SIG-M5 (cell line): ENCODE results near the gene APPBP2.
"Not testable (repeated sequence)": the region's sequence is repeated elsewhere in the genome, so short reads cannot be mapped to it uniquely, and the experiment has no call there.

Experiments used
- DNase-seq: peaks from one replicate; lab custom pipeline; 2025; lab: John Stamatoyannopoulos, UW

APPBP2 gene

DNA sequence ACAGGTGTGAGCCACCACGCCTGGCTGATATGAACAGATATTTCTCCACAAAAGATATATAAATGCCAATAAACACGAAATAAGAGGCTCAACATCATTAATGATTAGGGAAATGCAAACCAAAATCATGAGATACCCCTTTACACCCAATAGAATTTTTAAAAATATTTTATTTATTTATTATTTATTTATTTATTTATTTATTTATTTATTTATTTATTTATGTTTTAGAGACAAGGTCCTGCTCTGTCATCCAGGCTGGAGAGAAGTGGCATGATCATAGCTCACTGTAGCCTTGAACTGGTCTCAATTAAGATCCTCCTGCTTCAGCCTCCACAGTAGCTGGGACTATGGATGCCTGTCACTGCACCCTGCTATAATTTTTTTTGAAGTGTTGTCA, 30.8 kb downstream of the APPBP2 start:
- no peak for DNase-seq

DNA sequence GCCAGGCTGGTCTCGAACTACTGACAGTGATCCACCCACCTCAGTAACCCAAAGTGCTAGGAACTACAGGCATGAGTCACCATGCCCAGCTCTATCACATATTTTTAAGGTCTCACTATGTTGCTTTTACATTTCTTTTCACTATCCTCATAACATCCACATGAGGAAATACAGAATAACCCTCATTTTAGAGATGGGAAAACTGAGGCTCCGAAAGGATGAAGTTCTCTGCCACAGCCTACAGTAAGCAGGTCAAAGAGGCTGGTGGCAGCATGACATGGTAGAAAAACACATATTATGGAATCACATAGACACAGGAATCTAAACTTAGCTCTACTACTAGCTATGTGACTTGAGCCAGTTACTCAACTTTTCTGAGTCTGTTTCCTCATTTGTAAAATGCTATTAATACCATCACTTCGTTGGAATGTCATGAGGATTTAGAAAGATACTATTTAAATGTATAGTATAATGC, 32.2 kb downstream of the APPBP2 start:
- DNase-seq, result no peak

DNA sequence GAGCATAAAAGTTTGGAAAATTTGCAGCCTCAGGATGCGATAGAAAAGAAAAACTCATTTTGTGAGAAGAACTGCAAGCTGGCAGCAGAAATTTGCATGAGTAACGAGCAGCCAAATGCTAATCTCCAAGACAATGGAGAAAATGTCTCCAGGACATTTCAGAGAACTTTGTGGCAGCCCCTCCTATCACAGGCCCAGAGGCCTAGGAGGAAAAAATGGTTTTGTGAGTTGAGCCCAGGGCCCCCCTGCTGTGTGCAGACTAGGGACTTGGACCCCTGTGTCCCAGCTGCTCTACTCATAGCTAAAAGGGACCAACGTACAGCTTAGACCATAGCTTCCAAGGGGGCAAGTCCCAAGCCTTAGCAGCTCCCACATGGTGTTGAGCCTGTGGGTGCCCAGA, 34.3 kb downstream of the APPBP2 start:
- no peak for DNase-seq

DNA sequence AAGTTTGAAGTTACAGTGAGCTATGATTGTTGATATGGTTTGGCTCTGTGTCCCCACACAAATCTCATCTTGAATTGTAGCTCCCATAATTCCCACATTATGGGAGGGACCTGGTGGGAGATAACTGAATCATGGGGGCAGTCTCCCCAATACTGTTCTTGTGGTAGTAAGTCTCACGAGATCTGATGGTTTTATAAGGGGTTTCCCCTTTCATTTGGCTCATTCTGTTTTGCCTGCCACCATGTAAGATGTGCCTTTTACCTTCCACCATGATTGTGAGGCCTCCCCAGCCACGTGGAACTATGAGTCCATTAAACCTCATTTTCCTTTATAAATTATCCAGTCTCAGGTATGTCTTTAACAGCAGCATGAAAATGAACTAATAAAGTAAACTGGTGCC, 35.4 kb downstream of the APPBP2 start:
- DNase-seq, result not testable (repeated sequence)

DNA sequence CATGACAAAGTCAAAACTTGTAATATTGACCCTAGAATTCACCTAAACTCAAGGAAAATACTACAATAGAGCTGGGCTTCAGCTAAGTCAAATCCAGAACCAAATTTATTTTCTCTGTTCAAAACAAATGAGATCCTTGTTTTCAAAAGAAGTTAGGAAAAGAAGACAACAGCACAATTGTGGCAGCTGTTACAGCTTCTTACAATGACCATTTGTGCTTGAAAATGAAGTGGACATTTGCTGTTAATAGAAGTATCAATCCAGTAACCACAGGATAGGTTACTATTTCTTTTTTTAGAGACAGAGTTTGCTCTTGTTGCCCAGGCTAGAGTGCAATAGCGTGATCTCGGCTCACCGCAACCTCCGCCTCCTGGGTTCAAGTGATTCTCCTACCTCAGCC, 44.4 kb downstream of the APPBP2 start:
- no peak for DNase-seq

DNA sequence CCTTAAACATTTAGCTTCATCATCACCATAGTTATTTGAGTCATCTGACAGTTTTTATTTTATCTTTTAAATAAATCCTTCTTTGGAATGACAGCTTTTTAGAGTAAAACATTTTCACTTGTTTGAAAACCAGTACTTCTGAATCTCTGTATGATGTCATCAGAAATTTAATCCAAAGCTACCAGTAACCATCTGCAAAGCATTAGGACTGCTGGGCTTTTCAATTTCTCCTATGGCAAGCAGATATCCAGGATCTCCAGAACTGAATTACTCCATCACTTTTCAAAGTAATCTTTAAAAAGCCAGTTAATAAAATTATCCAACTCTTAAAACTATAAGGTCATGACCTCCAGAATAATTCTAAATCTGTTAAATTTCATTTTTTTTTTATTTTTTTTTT, 52.3 kb downstream of the APPBP2 start:
- no peak for DNase-seq

DNA sequence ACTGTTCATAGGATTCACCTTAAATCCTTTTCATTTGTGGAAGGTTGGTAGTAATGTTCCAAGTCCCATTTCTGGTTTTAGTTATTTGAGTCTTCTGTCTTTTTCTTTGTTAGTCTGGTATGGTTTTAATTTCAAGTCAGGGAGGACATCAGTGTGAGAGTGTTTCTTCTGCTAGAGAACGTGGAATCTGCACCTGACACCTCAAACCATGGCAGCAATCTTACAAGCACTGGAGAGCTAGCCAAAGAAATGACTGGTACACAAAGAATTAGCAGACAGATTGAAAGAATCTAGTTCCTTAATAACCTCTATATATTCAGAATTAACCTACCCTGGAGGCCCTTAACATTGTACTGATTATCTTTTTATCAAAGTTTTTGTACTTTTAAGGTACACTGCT, 53.6 kb downstream of the APPBP2 start:
- DNase-seq, result no peak

DNA sequence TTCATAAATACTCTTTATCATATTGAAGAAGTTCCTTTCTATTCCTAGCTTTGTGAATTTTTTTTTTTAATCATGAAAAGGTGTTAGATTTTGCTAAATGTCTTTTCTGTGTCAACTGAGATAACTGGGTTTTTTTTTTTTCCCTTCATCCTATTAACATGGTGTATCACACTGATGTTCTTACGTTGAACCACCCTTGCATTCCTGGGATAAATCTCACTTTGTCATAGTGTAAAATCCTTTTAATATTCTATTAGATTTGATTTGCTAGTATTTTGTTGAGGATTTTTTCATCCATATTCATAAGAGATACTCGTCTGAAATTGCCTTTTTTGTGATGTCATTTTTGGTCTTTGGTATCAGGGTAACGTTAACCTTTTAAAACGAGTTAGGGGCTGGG, 54.6 kb downstream of the APPBP2 start:
- DNase-seq, result no peak

DNA sequence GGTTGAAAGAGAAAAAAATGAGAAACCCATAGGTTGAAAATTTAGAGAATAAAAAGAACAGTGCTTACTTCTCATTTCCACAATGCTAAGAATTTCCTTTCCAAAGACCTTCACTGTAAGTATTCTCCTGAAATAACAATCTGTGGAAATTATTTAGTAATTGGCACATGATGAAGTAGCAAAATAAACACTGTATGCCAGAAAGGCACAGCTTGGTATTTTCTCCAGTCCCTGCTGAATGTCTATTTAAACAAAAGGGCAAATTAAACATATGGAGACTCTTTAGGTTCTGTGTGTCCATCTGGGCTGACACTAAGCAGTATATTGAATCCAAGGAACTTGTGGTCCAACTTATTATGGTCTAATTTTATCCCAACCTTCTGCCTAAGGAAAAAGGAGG, 57.7 kb downstream of the APPBP2 start:
- DNase-seq, result no peak

DNA sequence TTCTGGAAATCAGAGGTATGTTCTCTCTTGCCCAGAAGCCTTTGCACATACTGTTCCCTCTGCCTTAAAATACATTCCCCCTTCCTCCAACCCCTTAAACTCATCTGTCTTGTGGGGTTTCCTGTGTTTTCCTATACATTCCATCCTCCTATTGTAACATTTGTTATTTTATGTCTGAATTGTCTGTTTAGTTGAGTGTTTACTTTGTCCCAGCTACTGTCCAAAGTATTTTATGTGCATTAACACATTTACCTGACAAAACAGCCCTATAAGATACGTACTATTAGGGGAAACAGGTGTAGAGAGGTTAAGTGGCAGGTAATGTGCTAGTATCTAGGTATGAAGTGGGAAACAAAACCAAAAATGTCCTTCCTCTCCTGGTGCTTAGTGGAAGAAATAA, 61.7 kb downstream of the APPBP2 start:
- no peak for DNase-seq

DNA sequence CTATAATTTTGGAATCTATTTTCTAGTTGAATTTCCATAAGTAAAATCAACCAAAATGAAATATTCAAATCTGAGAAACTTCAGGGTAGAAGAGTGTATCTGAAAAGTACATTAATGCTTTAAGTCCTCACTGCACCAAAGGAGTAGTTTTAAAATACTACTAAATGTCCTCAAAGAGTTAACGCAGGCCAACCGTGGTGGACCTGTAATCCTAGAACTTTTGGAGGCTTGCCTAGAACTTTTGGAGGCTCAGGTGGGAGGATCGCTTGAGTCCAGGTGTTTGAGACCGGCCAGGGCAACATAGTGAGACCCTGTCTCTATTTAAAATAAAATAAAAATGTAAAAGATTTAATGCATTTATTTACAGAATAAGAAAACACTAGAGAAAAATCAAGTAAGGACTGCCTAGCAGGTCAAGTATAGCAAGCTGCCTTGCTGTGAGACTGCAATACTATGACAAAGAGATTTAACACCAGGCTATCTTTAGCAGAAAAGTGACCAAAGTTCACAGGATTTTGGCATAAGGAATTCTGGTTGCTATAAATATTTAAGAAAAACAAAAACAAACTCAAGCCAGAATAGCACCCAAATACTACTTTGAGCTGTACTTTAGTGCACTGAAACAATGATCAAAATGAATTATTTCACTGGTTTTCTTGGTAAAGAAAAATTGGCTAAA, 62.7 kb downstream of the APPBP2 start:
- no peak for DNase-seq

DNA sequence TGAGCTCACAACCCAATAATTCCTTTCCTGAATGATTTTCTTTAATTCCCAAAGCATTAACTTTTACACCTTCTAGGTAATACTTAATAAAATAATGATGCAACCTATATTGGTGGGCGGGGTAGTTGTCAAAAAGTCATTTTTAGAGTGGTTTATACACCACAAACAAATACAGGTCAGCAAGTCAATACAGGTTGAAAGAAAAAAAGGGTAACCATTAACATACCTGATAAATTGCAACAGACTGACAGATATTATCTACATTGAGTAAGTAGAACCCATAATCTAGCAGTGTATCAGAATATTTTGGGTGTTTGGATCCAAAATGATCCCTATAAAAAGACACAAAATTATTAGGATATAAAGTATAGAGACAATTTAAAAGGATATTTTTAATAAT, 64.5 kb downstream of the APPBP2 start:
- no peak for DNase-seq

DNA sequence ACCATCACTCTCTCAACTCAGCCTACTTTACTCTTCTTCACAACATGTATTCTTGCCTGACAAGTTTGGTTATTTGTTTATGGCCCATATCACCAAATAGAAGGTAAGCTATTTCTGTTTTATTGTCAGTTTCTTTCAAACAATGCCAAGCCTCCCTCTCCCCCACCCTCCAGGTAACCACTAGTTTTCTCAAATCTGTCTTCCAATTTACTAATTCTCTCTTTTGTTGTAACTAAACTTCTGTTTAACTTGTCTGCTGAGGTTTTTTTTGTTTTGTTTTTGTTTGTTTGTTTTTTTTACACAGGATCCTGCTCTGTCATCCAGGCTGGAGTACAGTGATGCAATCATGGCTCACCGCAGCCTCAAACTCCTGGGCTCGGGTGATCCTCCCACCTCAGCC, 68.9 kb downstream of the APPBP2 start:
- DNase-seq, result no peak

DNA sequence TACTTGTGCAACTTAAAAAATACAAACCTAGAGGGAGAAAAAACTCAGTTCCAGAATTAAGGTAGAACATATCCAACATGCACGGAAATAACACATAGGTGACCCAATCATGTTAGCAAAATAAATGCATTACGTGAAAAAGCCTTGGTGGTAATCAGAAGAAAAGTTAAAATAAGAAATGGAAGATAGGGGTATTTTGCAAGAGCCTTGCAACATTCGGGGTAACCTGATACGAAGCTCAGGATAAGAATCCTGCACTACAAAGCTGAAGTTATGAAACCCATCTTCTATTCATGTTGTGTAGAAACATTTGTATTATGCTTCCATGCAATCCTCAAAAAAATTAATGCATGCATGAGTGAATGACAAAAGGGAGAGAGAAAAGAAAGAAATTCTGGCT, 70.7 kb downstream of the APPBP2 start:
- no peak for DNase-seq

DNA sequence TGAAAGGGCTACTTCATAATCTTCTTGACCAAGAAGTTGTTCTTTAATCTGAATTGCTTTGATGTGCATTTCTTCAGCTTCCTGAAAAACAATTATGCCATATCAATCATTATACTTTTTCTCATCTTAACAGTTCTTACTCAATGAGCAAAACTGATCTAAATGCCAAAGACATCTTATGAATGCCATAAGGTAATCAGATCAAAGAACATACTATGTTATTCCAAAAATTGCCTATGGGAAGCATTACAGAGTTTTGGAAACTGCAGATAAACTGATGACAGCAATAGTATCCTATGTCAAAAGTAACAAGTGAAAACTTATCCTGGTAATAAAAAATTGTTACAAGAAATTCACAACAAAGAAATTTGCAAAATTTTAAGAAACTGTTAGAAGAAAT, 74.1 kb downstream of the APPBP2 start:
- no peak for DNase-seq

DNA sequence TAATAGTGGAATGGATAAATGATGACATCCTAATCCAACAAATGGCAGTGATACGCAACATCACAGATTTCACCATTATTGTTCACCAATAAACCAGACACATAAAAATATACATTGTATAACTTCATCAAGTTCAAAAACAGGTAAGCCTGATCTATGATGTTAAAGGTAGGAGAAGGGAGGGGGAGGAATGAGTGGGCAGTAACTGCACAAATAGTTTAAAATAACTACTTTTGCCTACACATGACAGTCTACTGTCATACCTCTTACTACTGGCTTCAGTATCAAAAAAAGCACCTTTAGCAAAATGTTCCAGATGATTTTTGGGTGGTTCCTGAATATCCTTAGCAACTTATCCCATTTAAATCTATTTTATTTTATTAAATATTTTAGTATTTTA, 75.0 kb downstream of the APPBP2 start:
- DNase-seq, result no peak

DNA sequence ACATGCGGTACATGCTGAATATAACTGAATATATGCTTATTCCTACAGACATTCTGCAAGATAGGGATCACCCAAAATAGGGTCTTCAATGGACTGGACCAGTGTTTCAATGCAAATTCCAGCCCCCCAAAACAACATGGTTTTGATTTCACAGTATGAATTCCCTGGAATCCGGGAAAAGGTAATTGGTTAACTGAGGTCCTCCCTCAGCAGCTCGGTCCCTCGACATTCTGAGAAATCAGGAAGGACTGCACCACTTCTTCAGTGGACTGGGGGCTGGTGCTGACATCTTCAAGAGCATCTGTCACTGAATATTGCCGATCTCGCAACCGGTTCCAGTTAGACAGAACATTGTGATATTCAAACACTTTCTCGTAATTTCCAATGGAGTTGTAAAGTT, 78.7 kb downstream of the APPBP2 start:
- no peak for DNase-seq

DNA sequence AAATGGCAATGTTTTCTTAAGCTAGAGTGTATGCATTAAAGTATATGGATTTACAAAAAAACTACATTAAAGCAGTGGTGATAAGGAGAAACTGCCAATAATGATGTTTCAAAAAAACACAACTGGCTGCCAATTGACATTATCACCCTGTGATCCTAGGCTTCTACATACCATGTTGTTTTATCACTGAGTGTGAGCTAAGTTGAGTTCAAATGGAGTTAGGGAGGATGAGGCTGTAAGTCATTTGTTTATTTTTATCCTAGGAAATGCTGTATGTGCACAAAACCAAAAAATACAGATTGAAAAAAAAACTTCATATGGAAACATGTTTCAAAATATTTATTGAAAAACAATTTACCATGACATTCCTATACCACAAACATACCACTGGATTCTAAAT, 80.9 kb downstream of the APPBP2 start:
- no peak for DNase-seq

DNA sequence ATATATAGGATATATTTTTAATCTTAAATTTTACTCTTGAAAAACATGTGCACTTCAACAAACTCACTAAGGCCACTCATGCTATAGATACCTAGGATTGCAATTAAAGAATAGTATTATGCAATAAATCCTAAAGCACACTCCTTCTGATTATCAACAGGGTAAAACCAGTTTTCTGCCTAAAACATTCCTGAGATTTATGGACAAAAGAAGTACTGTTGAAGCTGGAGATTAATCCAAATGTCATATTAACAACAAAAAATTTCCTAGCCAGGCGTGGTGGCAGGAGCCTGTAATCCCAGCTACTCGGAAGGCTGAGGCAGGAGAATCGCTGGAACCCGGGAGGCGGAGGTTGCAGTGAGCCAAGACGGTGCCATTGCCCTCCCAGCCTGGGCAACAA, 82.3 kb downstream of the APPBP2 start:
- no peak for DNase-seq

DNA sequence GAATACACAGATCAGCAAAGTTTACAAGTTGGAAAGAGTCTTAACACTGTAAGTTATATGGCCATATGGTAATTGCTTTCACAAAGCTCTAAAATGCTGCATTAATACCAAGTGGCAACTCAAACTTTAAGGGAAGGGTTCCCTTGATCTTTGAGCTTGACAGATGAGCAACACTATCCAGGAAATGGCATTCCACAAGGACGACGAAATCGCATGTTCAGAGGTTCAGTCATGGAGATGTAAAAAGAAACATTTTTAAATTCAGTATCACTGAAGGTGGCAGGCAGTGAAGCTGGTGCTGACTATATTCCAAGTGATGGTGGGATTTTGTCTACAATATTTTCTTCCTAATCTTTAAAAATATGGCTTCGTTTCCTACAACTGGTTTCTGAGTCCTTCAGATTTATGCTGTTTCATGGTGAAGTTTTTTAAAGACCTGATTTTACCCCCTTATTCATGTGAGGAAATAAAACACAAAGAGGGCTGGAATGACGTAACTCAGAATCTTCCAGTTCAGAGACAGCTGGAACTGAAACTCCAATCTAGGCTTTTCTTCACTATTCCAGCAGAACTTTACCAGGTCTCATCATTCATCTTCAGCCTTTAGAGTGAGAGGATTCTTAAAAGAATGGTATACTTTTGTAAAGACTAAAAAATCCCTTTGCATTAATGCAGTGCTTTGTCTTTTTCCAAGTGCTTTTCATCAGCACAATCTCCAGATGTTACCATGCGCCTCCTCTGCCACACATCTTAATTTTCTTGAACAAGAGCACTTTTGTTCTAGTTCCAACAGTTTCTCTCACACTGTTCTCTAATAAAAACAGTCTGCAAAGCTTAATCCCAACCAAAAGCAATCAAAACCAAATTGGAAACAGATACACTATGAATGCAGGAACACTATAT, 83.5 kb downstream of the APPBP2 start:
- DNase-seq, result no peak

DNA sequence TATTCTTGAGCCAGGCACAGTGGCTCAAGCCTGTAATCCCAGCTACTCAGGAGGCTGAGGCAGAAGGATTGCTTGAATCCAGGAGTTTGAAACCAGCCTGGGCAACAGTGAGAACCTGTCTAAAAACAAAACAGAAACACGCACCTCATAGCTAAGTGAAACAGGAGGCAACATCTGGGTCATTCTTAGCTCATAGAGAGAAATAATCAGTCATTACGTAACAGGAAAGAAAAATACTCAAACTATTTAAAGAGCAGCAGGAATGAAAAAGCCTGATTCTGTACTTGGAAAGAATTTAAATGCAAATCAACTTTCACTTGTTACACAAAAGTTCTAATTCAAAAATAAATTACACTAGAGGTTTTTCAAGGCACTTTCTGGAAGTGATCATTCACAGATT, 86.5 kb downstream of the APPBP2 start:
- no peak for DNase-seq

DNA sequence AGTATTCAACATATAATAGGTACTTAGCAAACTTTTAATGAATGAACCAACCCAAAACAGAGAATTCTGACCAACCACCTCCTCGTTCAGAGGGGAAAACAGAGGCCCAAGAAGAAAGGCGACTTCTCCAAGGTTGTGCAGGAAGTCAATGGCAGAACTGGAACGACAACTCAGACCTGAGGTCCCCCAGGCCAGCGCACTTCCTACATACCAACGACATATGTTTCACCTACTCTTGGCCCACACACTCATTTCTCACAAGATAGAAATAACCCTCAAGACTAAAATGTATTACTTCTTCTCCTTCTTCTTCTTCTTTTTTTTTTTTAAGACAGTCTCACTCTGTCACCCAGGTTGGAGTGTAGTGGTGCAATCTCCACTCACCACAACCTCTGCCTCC, 89.4 kb downstream of the APPBP2 start:
- DNase-seq, result no peak
